ENCODE results near the gene SLC44A3. TPM values are rescaled to one million over a fixed set of nuclear protein-coding genes. Genes with fewer than 3 reads are reported as not detected.

The SLC44A3 gene
- total and polyA plus RNA-seq, 2 of the 13 experiments (the other 11 are each of a cell fraction or from before 2014, with no cell fraction given), result 6.8 to 14.1 TPM

DNA sequence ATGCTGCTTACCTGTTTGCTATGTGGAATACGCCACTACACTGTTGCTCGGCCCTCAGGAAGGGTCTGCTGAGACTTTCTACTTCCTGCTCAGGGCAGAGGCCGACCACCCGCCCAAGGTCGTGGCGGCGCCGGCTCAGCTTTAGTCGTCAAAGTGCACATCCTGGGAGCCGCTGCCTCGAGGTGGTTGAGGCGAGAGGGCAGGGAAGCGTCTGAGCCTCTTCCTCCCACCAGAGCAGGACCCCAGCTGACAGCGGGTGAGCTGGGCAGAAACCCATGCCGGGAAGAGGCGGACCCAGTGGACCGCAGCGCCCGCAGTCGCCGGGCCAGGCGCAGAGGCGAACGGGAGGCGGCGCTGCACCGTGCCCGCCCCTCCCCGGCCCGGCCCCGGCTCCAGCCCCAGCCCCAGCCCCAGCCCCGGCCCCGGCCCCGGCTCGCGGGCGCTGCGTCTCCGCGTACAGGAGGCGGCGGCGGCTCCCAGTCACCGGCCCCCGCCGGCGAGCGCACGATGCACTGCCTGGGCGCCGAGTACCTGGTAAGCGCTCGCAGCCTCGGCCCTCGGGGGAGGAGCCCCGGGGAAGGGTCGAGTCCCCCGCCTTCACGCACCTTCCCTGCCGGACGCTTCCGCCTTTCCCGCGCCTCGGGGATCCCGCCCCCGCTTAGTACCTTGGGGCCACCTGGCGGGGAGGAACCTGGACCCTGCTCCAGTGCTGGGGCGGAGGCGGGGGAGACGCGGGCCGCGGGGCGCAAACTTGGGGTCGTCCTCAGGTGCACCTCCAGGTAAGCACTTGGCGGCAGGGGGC is at the start of gene SLC44A3 (continued):
- no peak for TF ChIP-seq MIXL1 (CRISPR knock-in tag; IDR thresholded peaks at IDR 0.05)
- TF ChIP-seq, protein P1, sequence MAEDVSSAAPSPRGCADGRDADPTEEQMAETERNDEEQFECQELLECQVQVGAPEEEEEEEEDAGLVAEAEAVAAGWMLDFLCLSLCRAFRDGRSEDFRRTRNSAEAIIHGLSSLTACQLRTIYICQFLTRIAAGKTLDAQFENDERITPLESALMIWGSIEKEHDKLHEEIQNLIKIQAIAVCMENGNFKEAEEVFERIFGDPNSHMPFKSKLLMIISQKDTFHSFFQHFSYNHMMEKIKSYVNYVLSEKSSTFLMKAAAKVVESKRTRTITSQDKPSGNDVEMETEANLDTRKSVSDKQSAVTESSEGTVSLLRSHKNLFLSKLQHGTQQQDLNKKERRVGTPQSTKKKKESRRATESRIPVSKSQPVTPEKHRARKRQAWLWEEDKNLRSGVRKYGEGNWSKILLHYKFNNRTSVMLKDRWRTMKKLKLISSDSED (CRISPR knock-in tag; IDR thresholded peaks at IDR 0.05), result no peak
- no peak for TF ChIP-seq ZNF761 (CRISPR knock-in tag; conservative IDR thresholded peaks at IDR 0.05)
- no peak for TF ChIP-seq MYNN (CRISPR knock-in tag; IDR thresholded peaks at IDR 0.05; ENCODE audit: low read depth)
- TF ChIP-seq ZNF737 (CRISPR knock-in tag; IDR thresholded peaks at IDR 0.05; ENCODE audit: borderline replicate concordance), result no peak
- TF ChIP-seq HMG20A (CRISPR knock-in tag; IDR thresholded peaks at IDR 0.05; ENCODE audit: borderline replicate concordance), result no peak
- TF ChIP-seq, protein P2, sequence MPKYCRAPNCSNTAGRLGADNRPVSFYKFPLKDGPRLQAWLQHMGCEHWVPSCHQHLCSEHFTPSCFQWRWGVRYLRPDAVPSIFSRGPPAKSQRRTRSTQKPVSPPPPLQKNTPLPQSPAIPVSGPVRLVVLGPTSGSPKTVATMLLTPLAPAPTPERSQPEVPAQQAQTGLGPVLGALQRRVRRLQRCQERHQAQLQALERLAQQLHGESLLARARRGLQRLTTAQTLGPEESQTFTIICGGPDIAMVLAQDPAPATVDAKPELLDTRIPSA (CRISPR knock-in tag; IDR thresholded peaks at IDR 0.05; ENCODE audit: borderline replicate concordance), result no peak
- TF ChIP-seq, protein P3, sequence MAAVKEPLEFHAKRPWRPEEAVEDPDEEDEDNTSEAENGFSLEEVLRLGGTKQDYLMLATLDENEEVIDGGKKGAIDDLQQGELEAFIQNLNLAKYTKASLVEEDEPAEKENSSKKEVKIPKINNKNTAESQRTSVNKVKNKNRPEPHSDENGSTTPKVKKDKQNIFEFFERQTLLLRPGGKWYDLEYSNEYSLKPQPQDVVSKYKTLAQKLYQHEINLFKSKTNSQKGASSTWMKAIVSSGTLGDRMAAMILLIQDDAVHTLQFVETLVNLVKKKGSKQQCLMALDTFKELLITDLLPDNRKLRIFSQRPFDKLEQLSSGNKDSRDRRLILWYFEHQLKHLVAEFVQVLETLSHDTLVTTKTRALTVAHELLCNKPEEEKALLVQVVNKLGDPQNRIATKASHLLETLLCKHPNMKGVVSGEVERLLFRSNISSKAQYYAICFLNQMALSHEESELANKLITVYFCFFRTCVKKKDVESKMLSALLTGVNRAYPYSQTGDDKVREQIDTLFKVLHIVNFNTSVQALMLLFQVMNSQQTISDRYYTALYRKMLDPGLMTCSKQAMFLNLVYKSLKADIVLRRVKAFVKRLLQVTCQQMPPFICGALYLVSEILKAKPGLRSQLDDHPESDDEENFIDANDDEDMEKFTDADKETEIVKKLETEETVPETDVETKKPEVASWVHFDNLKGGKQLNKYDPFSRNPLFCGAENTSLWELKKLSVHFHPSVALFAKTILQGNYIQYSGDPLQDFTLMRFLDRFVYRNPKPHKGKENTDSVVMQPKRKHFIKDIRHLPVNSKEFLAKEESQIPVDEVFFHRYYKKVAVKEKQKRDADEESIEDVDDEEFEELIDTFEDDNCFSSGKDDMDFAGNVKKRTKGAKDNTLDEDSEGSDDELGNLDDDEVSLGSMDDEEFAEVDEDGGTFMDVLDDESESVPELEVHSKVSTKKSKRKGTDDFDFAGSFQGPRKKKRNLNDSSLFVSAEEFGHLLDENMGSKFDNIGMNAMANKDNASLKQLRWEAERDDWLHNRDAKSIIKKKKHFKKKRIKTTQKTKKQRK (IDR thresholded peaks at IDR 0.05; ENCODE audit: low read length), result no peak
- no peak for TF ChIP-seq CREM (IDR thresholded peaks at IDR 0.05)
- TF ChIP-seq CREM (CRISPR knock-in tag; IDR thresholded peaks at IDR 0.05), result no peak
- no peak for TF ChIP-seq GTF3A (CRISPR knock-in tag; conservative IDR thresholded peaks at IDR 0.05)
- TF ChIP-seq ZFYVE20 (CRISPR knock-in tag; IDR thresholded peaks at IDR 0.05; ENCODE audit: borderline replicate concordance, low read depth), result no peak
- TF ChIP-seq, protein P4, sequence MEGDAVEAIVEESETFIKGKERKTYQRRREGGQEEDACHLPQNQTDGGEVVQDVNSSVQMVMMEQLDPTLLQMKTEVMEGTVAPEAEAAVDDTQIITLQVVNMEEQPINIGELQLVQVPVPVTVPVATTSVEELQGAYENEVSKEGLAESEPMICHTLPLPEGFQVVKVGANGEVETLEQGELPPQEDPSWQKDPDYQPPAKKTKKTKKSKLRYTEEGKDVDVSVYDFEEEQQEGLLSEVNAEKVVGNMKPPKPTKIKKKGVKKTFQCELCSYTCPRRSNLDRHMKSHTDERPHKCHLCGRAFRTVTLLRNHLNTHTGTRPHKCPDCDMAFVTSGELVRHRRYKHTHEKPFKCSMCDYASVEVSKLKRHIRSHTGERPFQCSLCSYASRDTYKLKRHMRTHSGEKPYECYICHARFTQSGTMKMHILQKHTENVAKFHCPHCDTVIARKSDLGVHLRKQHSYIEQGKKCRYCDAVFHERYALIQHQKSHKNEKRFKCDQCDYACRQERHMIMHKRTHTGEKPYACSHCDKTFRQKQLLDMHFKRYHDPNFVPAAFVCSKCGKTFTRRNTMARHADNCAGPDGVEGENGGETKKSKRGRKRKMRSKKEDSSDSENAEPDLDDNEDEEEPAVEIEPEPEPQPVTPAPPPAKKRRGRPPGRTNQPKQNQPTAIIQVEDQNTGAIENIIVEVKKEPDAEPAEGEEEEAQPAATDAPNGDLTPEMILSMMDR (CRISPR knock-in tag; IDR thresholded peaks at IDR 0.05), result peak; percentile 54
- no peak for TF ChIP-seq NKX3-1 (CRISPR knock-in tag; IDR thresholded peaks at IDR 0.05)
- no peak for TF ChIP-seq ZNF576 (CRISPR knock-in tag; IDR thresholded peaks at IDR 0.05)
- TF ChIP-seq ZNF782 (CRISPR knock-in tag; IDR thresholded peaks at IDR 0.05; ENCODE audit: borderline replicate concordance), result no peak
- no peak for TF ChIP-seq FOXK1 (CRISPR knock-in tag; IDR thresholded peaks at IDR 0.05; ENCODE audit: borderline replicate concordance, low read depth)
- TF ChIP-seq ZZZ3 (CRISPR knock-in tag; IDR thresholded peaks at IDR 0.05; ENCODE audit: borderline replicate concordance), result no peak
- no peak for TF ChIP-seq XBP1 (CRISPR knock-in tag; IDR thresholded peaks at IDR 0.05)
- no peak for TF ChIP-seq CBX2 (IDR thresholded peaks at IDR 0.05; ENCODE audit: low read depth, low read length)
- TF ChIP-seq CBX2 (CRISPR knock-in tag; IDR thresholded peaks at IDR 0.05; ENCODE audit: low read depth), result no peak
- TF ChIP-seq ZNF205 (CRISPR knock-in tag; IDR thresholded peaks at IDR 0.05), result peak; percentile 98
- TF ChIP-seq PAF1 (CRISPR knock-in tag; IDR thresholded peaks at IDR 0.05), result no peak
- TF ChIP-seq SRY (CRISPR knock-in tag; IDR thresholded peaks at IDR 0.05), result no peak

Data from HepG2 (cell line).